RWPE1 (cell line): ENCODE measurements around the gene TPSD1.
A peak's percentile ranks its signal among the peaks of the same experiment; 100 is the strongest.

ENCODE experiments used
- CTCF ChIA-PET: fragments of 350-600 bp; sonication (Branson Sonifier 250); formaldehyde crosslinking; extraction: SDS; loops from one replicate; lab custom pipeline; 2021; lab: Yijun Ruan, JAX
- POLR2A ChIA-PET: fragments of 400-600 bp; formaldehyde crosslinking; extraction: SDS; loops from one replicate; lab custom pipeline; 2020; ENCODE audit warnings: antibody characterized with exemption; ENCODE audit not compliant: low non-redundant PET; lab: Yijun Ruan, JAX
- DNase-seq: peaks from one replicate; pipeline ENCODE4 v3.0.0; 2012; ENCODE audit warnings: low spot score
- H3K27ac ChIP-seq: fragments of 450-650 bp; 2 replicates; pipeline ENCODE4 v1.5.1; 2017
- CTCF ChIP-seq: fragments of 450-650 bp; conservative IDR thresholded peaks from 2 replicates; pipeline ENCODE4 v1.5.1; 2017; ENCODE audit warnings: low read depth, mild to moderate bottlenecking

TPSD1 gene

GRCh38 chr16:1297018-1297696, 41.3 kb downstream of the TPSD1 start:
- TF ChIP-seq CTCF = no peak
- DNase-seq = peak; percentile 51

GRCh38 chr16:1298406-1298805, 42.5 kb downstream of the TPSD1 start:
- DNase-seq = no peak
- ChIA-PET POLR2A (no interaction called here), CTCF (no interaction called here)
- no peak overlapping the region for H3K27ac ChIP-seq
- no peak for TF ChIP-seq CTCF

More at GRCh38 chr16:1297018-1297696, 41.3 kb downstream of the TPSD1 start:
- POLR2A ChIA-PET = interaction anchor here (0.6 kb wide), 1 partner anchor 489 kb away, joined by 4 read pairs; no protein-coding TSS in a partner anchor
- H3K27ac ChIP-seq = peak overlapping the region; percentile 22; the same call in 1 of the 2 replicates
- CTCF ChIA-PET = interaction anchor here (0.8 kb wide), 1 partner anchor 34 kb away, joined by 3 read pairs; no protein-coding TSS in a partner anchor

GRCh38 chr16:1299012-1299867, 43.4 kb downstream of the TPSD1 start:
- POLR2A ChIA-PET = no interaction called here
- CTCF ChIA-PET = no interaction called here
- no peak for TF ChIP-seq CTCF
- no peak for DNase-seq
- no peak overlapping the region for H3K27ac ChIP-seq

- ChIA-PET CTCF (interaction anchor here (0.6 kb wide), 1 partner anchor 36 kb away, joined by 5 read pairs; no protein-coding TSS in a partner anchor), POLR2A (no interaction called here)
- no peak overlapping the region for H3K27ac ChIP-seq
- TF ChIP-seq CTCF = no peak
- no peak for DNase-seq
Measured at GRCh38 chr16:1299868-1300203, 44.0 kb downstream of the TPSD1 start.

GRCh38 chr16:1300664-1301476, 45.0 kb downstream of the TPSD1 start:
- ChIA-PET POLR2A (no interaction called here), CTCF (interaction anchor here (0.6 to 0.9 kb wide), 3 partner anchors 35 to 385 kb away, joined by 5 read pairs; no protein-coding TSS in a partner anchor)
- peak; percentile 65 for TF ChIP-seq CTCF
- H3K27ac ChIP-seq = no peak overlapping the region
- DNase-seq = no peak
